ENCODE results near the gene DHPS. TPM values are rescaled to one million over a fixed set of nuclear protein-coding genes. Genes with fewer than 3 reads are reported as not detected.
A peak's percentile ranks its signal among the peaks of the same experiment; 100 is the strongest.

DHPS gene
- total RNA-seq, 1 donor from 2014 or later = 134 TPM

DNA sequence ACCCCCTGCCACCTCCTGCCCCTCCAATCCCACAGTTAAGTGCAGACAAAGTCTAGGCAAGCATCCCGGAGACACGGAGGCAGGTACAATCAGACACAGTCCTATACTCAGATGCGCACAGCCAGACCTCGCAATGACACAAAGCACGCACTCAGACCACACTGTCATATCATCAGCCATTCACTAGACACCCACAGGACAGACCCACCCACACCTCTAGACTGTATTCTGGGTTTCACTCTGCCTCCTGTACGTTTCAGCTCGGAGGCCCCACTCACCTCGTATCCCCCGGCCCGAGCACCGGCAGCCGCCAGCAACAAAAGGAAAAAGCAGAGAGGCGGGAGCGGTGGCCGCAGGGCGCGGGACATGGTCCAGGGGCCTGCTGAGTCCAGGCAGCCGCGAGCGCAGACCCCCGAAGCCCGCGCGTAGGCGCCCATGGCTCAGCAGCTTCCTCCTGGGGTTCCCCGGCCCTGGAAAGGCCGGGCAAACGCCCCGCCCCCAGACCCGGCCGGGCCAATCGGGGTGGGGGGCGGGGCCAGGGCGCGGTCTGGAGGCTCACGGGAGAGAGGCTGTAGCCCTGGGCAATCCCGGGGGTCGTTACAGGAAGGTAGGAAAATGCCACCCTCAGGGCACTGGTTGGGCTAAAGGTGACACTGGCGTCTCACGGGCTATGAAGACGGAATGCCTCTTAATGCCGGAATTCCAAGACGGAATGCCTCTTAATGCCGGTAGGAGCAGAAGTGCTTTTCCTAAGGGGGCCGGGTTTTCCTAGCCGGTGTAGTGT lies 15.2 kb downstream of the DHPS start, which contains the start of the genes MAN2B1 and WDR83:
Gene MAN2B1 (minus strand): TSS at position 478 of the 784 bp plus-strand sequence. CDS start 41 bp downstream, at position 437.
Gene WDR83 (plus strand): TSS at position 543 of the 784 bp plus-strand sequence. CDS start 2,984 bp downstream, outside the sequence.
- Mint-ChIP-seq H3K36me3 (ENCODE audit: low read depth) (peaks cover 37% of the 10 kb centered on the region), H3K4me1 (ENCODE audit: low read depth) (peaks cover 37% of the 10 kb centered on the region), H3K27ac (peak within 1 kb of the TSS; percentile 91), H3K4me3 (ENCODE audit: low read depth) (peak within 1 kb of the TSS; percentile 93), H3K9me3 (no peaks in the 10 kb centered on the region), H3K27me3 (ENCODE audit: low read depth) (no peaks in the 10 kb centered on the region)
- peak; percentile 73 for DNase-seq (ENCODE audit: low spot score)
- intact Hi-C loops (cut with micrococcal nuclease) = loop anchor here (1.0 kb wide), 1 partner anchor 55 kb away; no protein-coding TSS in a partner anchor

GRCh38 chr19:12665671-12666264 lies 15.9 kb downstream of the DHPS start:
- H3K4me3 Mint-ChIP-seq (ENCODE audit: low read depth) = peak overlapping the region; percentile 93
- H3K27me3 Mint-ChIP-seq (ENCODE audit: low read depth) = no peaks in the 10 kb centered on the region
- no peaks in the 10 kb centered on the region for H3K9me3 Mint-ChIP-seq
- intact Hi-C loops (cut with micrococcal nuclease) = loop anchor here (1.0 to 2.0 kb wide), 2 partner anchors 54 to 63 kb away; no protein-coding TSS in a partner anchor
- no peak for DNase-seq (ENCODE audit: low spot score)
- peak overlapping the region; percentile 91 for H3K27ac Mint-ChIP-seq
- peaks cover 42% of the 10 kb centered on the region for H3K36me3 Mint-ChIP-seq (ENCODE audit: low read depth)
- H3K4me1 Mint-ChIP-seq (ENCODE audit: low read depth) = peaks cover 37% of the 10 kb centered on the region

GRCh38 chr19:12665281-12665573 lies 16.5 kb downstream of the DHPS start:
- no peaks in the 10 kb centered on the region for H3K9me3 Mint-ChIP-seq
- peak overlapping the region; percentile 93 for H3K4me3 Mint-ChIP-seq (ENCODE audit: low read depth)
- intact Hi-C loops (cut with micrococcal nuclease) = loop anchor here (2.0 kb wide), 1 partner anchor 62 kb away; no protein-coding TSS in a partner anchor
- peaks cover 44% of the 10 kb centered on the region for H3K36me3 Mint-ChIP-seq (ENCODE audit: low read depth)
- no peaks in the 10 kb centered on the region for H3K27me3 Mint-ChIP-seq (ENCODE audit: low read depth)
- H3K4me1 Mint-ChIP-seq (ENCODE audit: low read depth) = peaks cover 31% of the 10 kb centered on the region
- H3K27ac Mint-ChIP-seq = peak overlapping the region; percentile 91
- peak; percentile 47 for DNase-seq (ENCODE audit: low spot score)

GRCh38 chr19:12664406-12665280 lies 17.0 kb downstream of the DHPS start:
- Mint-ChIP-seq H3K4me3 (ENCODE audit: low read depth) (peak overlapping the region; percentile 93), H3K9me3 (no peaks in the 10 kb centered on the region), H3K4me1 (ENCODE audit: low read depth) (peaks cover 31% of the 10 kb centered on the region), H3K36me3 (ENCODE audit: low read depth) (peaks cover 50% of the 10 kb centered on the region), H3K27ac (peak overlapping the region; percentile 91), H3K27me3 (ENCODE audit: low read depth) (no peaks in the 10 kb centered on the region)
- intact Hi-C loops (cut with micrococcal nuclease) = loop anchor here (2.0 kb wide), 1 partner anchor 62 kb away; no protein-coding TSS in a partner anchor
- no peak for DNase-seq (ENCODE audit: low spot score)

- Mint-ChIP-seq H3K27ac (no peak overlapping the region), H3K9me3 (no peaks in the 10 kb centered on the region), H3K27me3 (ENCODE audit: low read depth) (no peaks in the 10 kb centered on the region), H3K4me3 (ENCODE audit: low read depth) (no peak overlapping the region), H3K36me3 (ENCODE audit: low read depth) (peaks cover 65% of the 10 kb centered on the region), H3K4me1 (ENCODE audit: low read depth) (peaks cover 13% of the 10 kb centered on the region)
- no peak for DNase-seq (ENCODE audit: low spot score)
- intact Hi-C loops (cut with micrococcal nuclease) = no loop called here
These were observed 20.7 kb downstream of the DHPS start for GRCh38 chr19:12660980-12661379.

DNA sequence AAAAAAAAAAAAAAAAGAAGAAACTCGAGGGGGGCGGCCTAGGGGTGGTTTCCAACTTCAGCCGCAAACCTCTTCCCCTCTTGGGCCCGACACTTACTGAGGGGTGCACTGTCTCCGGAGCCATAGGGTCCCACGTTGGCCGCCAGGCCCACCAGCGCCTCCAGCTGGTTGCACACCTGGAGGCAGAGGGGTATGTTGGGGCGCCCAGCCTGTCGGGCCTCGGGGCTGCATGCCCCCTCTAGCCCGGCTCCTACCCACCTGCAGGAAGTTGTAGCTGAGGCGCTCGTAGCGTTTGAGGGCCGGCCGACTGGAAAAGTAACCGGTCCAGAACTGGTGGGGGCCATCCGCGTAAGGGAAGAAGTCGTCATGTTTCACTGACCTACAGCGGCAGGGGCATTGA lies 23.7 kb downstream of the DHPS start:
- intact Hi-C loops (cut with micrococcal nuclease) = no loop called here
- no peaks in the 10 kb centered on the region for H3K4me1 Mint-ChIP-seq (ENCODE audit: low read depth)

GRCh38 chr19:12656899-12657571 lies 24.6 kb downstream of the DHPS start:
- Mint-ChIP-seq H3K9me3 (no peaks in the 10 kb centered on the region), H3K27me3 (ENCODE audit: low read depth) (no peaks in the 10 kb centered on the region), H3K4me3 (ENCODE audit: low read depth) (no peak overlapping the region), H3K27ac (no peak overlapping the region), H3K36me3 (ENCODE audit: low read depth) (peaks cover 62% of the 10 kb centered on the region), H3K4me1 (ENCODE audit: low read depth) (no peaks in the 10 kb centered on the region)
- DNase-seq (ENCODE audit: low spot score) = no peak
- intact Hi-C loops (cut with micrococcal nuclease) = no loop called here

More for the DNA sequence above, 23.7 kb downstream of the DHPS start:
- Mint-ChIP-seq H3K27ac (no peak overlapping the region), H3K27me3 (ENCODE audit: low read depth) (no peaks in the 10 kb centered on the region), H3K9me3 (no peaks in the 10 kb centered on the region), H3K4me3 (ENCODE audit: low read depth) (no peak overlapping the region), H3K36me3 (ENCODE audit: low read depth) (peaks cover 60% of the 10 kb centered on the region)
- DNase-seq (ENCODE audit: low spot score) = no peak

- H3K27ac Mint-ChIP-seq = no peak overlapping the region
These were observed 26.1 kb downstream of the DHPS start for GRCh38 chr19:12655546-12655945.

DNA sequence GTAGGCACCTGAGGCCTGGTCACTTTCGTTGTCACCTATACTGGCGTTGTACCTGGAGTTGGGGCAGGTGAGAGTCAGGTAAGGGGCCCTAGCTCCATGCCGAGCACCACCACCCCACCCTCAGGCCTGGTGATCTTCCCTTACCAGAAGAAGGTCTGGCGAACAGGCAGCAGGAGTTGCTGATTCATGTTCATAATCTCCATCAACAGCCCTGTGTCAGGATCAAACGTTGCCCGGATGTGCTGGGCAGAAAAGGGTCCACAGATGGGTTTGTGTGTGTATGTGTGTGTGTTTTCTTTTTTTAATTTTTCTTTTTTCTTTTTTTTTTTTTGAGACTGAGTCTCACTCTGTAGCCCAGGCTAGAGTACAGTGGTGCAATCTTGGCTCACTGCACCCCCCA lies 29.5 kb downstream of the DHPS start:
- DNase-seq (ENCODE audit: low spot score) = no peak
- Mint-ChIP-seq H3K9me3 (no peaks in the 10 kb centered on the region), H3K36me3 (ENCODE audit: low read depth) (peaks cover 61% of the 10 kb centered on the region), H3K4me3 (ENCODE audit: low read depth) (no peak overlapping the region), H3K27me3 (ENCODE audit: low read depth) (no peaks in the 10 kb centered on the region), H3K27ac (no peak overlapping the region), H3K4me1 (ENCODE audit: low read depth) (no peaks in the 10 kb centered on the region)
- intact Hi-C loops (cut with micrococcal nuclease) = no loop called here

More at GRCh38 chr19:12655546-12655945, 26.1 kb downstream of the DHPS start:
- H3K4me3 Mint-ChIP-seq (ENCODE audit: low read depth) = no peak overlapping the region
- no peak for DNase-seq (ENCODE audit: low spot score)
- H3K27me3 Mint-ChIP-seq (ENCODE audit: low read depth) = no peaks in the 10 kb centered on the region
- peaks cover 65% of the 10 kb centered on the region for H3K36me3 Mint-ChIP-seq (ENCODE audit: low read depth)
- no peaks in the 10 kb centered on the region for H3K4me1 Mint-ChIP-seq (ENCODE audit: low read depth)
- intact Hi-C loops (cut with micrococcal nuclease) = no loop called here
- no peaks in the 10 kb centered on the region for H3K9me3 Mint-ChIP-seq

- Mint-ChIP-seq H3K4me3 (ENCODE audit: low read depth) (no peak overlapping the region), H3K4me1 (ENCODE audit: low read depth) (no peaks in the 10 kb centered on the region), H3K27me3 (ENCODE audit: low read depth) (no peaks in the 10 kb centered on the region), H3K36me3 (ENCODE audit: low read depth) (peaks cover 50% of the 10 kb centered on the region), H3K9me3 (no peaks in the 10 kb centered on the region), H3K27ac (no peak overlapping the region)
- no peak for DNase-seq (ENCODE audit: low spot score)
- intact Hi-C loops (cut with micrococcal nuclease) = no loop called here
These were observed 31.7 kb downstream of the DHPS start for GRCh38 chr19:12649941-12650340.

GRCh38 chr19:12648088-12648487 lies 33.6 kb downstream of the DHPS start:
- H3K4me1 Mint-ChIP-seq (ENCODE audit: low read depth) = no peaks in the 10 kb centered on the region
- H3K27ac Mint-ChIP-seq = no peak overlapping the region
- H3K4me3 Mint-ChIP-seq (ENCODE audit: low read depth) = no peak overlapping the region
- no peak for DNase-seq (ENCODE audit: low spot score)
- H3K36me3 Mint-ChIP-seq (ENCODE audit: low read depth) = peaks cover 55% of the 10 kb centered on the region
- intact Hi-C loops (cut with micrococcal nuclease) = no loop called here
- no peaks in the 10 kb centered on the region for H3K27me3 Mint-ChIP-seq (ENCODE audit: low read depth)
- H3K9me3 Mint-ChIP-seq = no peaks in the 10 kb centered on the region

GRCh38 chr19:12647490-12648071 lies 34.1 kb downstream of the DHPS start:
- DNase-seq (ENCODE audit: low spot score) = no peak
- Mint-ChIP-seq H3K4me3 (ENCODE audit: low read depth) (peak overlapping the region; percentile 13), H3K9me3 (no peaks in the 10 kb centered on the region), H3K4me1 (ENCODE audit: low read depth) (no peaks in the 10 kb centered on the region), H3K27ac (no peak overlapping the region), H3K36me3 (ENCODE audit: low read depth) (peaks cover 55% of the 10 kb centered on the region), H3K27me3 (ENCODE audit: low read depth) (no peaks in the 10 kb centered on the region)
- intact Hi-C loops (cut with micrococcal nuclease) = no loop called here

All from activated T-helper 2 cell treated with anti-CD3 and anti-CD28 coated beads, Interferon-gamma antibody, Interleukin-2, Interleukin-4, amounts not matched to agents 10 μg/mL and 5 μg/mL and 100 μg/mL, durations not matched to agents 14 hours and 24 hours and 36 hours (primary cell).